ENCODE measurements around the gene CFAP119. TPM values are rescaled to one million over a fixed set of nuclear protein-coding genes. Genes with fewer than 3 reads are reported as not detected.

CFAP119 gene
- total and polyA plus RNA-seq, 7 donors: 0.48 to 3.0 (median 0.69) TPM

DNA sequence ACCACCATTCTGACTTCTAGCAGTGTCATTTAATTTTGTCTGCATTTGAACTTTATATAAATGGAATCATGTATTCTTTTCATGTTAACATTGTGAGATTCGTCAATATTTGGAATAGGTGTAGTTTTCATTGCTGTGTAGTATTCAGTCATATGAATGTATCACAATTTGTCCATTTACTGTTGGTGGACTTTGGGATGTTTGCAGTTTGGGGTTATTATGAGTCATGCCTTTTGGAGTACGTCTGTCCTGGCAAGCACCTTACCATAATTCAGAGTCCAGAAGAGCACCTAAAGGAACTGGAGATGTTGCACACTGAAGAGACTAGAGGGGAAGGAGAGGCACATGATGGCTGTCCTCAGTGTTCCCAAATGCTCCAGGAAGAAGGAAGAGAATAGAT, 16.8 kb downstream of the CFAP119 start:
- intact Hi-C loops (cut with DNase I): loop anchor here in 1 of 2 donors (5.0 kb wide), 1 partner anchor 33 kb away; no protein-coding TSS in a partner anchor
- WGBS, 3 donors: 67 to 85% (median 68%) methylated on average over 2 of the region's 2 CpGs

DNA sequence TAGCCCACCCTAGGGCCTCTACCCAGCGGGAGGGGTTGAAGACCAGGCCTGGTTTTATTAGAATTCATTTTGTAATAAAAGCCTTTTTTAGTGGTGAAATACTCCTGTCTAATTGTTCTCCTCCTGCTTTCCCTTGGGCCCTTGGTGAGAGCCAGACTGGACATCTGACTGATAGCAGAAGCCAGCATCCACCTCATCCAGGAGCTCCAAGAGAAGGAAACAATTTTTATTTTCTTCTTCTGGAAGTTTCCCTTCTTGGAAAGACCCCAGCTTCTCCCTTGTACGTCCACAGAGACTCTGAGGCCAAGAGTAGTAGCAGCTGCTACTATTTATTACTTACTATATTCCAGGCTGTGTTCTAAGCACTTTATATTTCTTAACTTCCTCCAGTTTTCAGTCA, 17.7 kb downstream of the CFAP119 start:
- intact Hi-C loops (cut with DNase I): loop anchor here (5.0 kb wide), 2 partner anchors 37 to 42 kb away; no protein-coding TSS in a partner anchor
- peak overlapping the region; percentile 36 for H3K27ac ChIP-seq
- no peak overlapping the region for H3K4me3 ChIP-seq
- WGBS, 3 donors: 38 to 57% (median 48%) methylated on average over 2 of the region's 2 CpGs
- H3K27me3 ChIP-seq (ENCODE audit: insufficient read depth in 3 of 3, low read length in 2 of 3): no peaks in the 10 kb centered on the region
- DNase-seq (peak in 1 of 2 donors; percentile 70), ATAC-seq (no peak)
- no peaks in the 10 kb centered on the region for H3K4me1 ChIP-seq
- no peaks in the 10 kb centered on the region for H3K9me3 ChIP-seq
- TF ChIP-seq, protein P1, sequence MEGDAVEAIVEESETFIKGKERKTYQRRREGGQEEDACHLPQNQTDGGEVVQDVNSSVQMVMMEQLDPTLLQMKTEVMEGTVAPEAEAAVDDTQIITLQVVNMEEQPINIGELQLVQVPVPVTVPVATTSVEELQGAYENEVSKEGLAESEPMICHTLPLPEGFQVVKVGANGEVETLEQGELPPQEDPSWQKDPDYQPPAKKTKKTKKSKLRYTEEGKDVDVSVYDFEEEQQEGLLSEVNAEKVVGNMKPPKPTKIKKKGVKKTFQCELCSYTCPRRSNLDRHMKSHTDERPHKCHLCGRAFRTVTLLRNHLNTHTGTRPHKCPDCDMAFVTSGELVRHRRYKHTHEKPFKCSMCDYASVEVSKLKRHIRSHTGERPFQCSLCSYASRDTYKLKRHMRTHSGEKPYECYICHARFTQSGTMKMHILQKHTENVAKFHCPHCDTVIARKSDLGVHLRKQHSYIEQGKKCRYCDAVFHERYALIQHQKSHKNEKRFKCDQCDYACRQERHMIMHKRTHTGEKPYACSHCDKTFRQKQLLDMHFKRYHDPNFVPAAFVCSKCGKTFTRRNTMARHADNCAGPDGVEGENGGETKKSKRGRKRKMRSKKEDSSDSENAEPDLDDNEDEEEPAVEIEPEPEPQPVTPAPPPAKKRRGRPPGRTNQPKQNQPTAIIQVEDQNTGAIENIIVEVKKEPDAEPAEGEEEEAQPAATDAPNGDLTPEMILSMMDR (IDR thresholded peaks at IDR 0.05): no peak
- H3K36me3 ChIP-seq (ENCODE audit: insufficient read depth in 1 of 2, low read depth in 1 of 2): peaks cover 4 to 51% of the 10 kb centered on the region in 2 donors

More for the DNA sequence above, 16.8 kb downstream of the CFAP119 start:
- H3K27ac ChIP-seq: no peak overlapping the region
- no peak for DNase-seq
- H3K9me3 ChIP-seq: no peaks in the 10 kb centered on the region
- peaks cover 0 to 43% of the 10 kb centered on the region in 2 donors for H3K36me3 ChIP-seq (ENCODE audit: insufficient read depth in 1 of 2, low read depth in 1 of 2)
- no peak for ATAC-seq
- H3K4me1 ChIP-seq: no peaks in the 10 kb centered on the region
- no peak overlapping the region for H3K4me3 ChIP-seq
- TF ChIP-seq, protein P1 (IDR thresholded peaks at IDR 0.05): no peak
- no peaks in the 10 kb centered on the region for H3K27me3 ChIP-seq (ENCODE audit: insufficient read depth in 3 of 3, low read length in 2 of 3)

DNA sequence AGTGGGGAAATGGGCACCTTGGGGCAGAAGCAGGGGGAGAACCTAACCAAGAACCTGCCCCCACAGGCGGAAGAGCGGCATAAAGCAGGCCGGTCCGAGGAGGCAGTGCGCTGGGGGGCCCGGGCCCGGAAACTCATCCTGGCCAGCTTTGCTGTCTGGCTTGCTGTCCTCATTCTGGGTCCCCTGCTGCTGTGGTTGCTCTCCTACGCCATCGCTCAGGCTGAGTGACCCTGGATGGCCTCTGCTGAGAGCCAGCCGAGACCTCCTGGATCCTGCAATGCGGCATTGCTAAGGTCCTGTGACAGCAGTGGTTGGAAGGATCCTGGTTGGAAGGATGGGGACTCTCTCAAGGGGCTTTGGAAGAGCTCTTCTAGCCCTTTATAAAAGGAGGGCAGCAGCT, 18.1 kb downstream of the CFAP119 start:
- Histone ChIP-seq H3K27ac (peak overlapping the region; percentile 36), H3K27me3 (ENCODE audit: insufficient read depth in 3 of 3, low read length in 2 of 3) (no peaks in the 10 kb centered on the region), H3K4me1 (no peaks in the 10 kb centered on the region), H3K4me3 (no peak overlapping the region), H3K9me3 (no peaks in the 10 kb centered on the region), H3K36me3 (ENCODE audit: insufficient read depth in 1 of 2, low read depth in 1 of 2) (peaks cover 4 to 56% of the 10 kb centered on the region in 2 donors)
- no peak for ATAC-seq
- WGBS, 3 donors: 57 to 86% (median 76%) methylated on average over 11 of the region's 11 CpGs
- peak; percentile 56 to 79 for DNase-seq
- intact Hi-C loops (cut with DNase I): loop anchor here (5.0 kb wide), 2 partner anchors 36 to 41 kb away; no protein-coding TSS in a partner anchor
- TF ChIP-seq, protein P1 (IDR thresholded peaks at IDR 0.05): no peak

DNA sequence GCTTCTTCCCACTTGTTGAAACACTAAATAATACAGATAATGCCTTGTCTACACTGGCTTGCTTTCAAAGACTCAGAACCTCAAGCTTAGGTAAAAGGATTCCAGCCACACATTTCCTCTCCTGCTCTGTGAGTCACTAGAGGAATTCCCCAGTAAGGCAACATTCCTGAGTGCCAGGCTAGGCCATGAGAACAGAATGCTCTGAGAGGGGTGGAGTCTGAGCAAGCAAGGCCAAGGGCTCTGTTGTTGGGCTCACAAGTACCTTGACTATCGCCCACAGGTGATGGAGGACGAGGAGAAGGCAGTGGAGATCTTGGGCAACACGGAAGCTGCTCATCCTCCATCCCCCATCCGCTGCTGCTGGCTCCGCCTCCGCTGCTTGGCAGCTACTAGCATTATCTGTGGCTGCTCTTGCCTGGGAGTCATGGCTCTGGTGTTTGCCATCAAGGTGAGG, 20.4 kb downstream of the CFAP119 start:
- intact Hi-C loops (cut with DNase I): loop anchor here (5.0 kb wide), 2 partner anchors 34 to 39 kb away; no protein-coding TSS in a partner anchor
- no peak overlapping the region for H3K27ac ChIP-seq
- H3K9me3 ChIP-seq: no peaks in the 10 kb centered on the region
- no peaks in the 10 kb centered on the region for H3K27me3 ChIP-seq (ENCODE audit: insufficient read depth in 3 of 3, low read length in 2 of 3)
- 79 to 91% (median 82%) methylated on average over 6 of the region's 6 CpGs for WGBS, 3 donors
- DNase-seq (no peak), ATAC-seq (peak in 1 of 4 donors; percentile 19)
- TF ChIP-seq, protein P1 (IDR thresholded peaks at IDR 0.05): no peak
- H3K4me1 ChIP-seq: no peaks in the 10 kb centered on the region
- no peak overlapping the region for H3K4me3 ChIP-seq
- H3K36me3 ChIP-seq (ENCODE audit: insufficient read depth in 1 of 2, low read depth in 1 of 2): peaks cover 11 to 78% of the 10 kb centered on the region in 2 donors

Measured in psoas muscle (tissue), 8 donors.